Body of pancreas (tissue), 4 donors: ENCODE data around the gene CCSAP.
"Not testable (repeated sequence)": the region's sequence is repeated elsewhere in the genome, so short reads cannot be mapped to it uniquely, and the experiment has no call there.

Experiments
- CTCF ChIP-seq, 7 experiments: fragments of 450-650 bp in 4 of 7; fragments of 200-600 bp in 3 of 7; sonication (generic) in 3 of 7; IDR thresholded peaks; one replicate each; pipeline ENCODE4 v1.5.1; 2016 to 2019; ENCODE audit warnings: antibody characterized with exemption in 7 of 7
- POLR2A ChIP-seq, 3 donors: fragments of 450-650 bp; IDR thresholded peaks; one replicate each; pipeline ENCODE4 v1.6.1; 2016; ENCODE audit warnings: antibody characterized with exemption in 3 of 3, mild to moderate bottlenecking in 2 of 3

DNA sequence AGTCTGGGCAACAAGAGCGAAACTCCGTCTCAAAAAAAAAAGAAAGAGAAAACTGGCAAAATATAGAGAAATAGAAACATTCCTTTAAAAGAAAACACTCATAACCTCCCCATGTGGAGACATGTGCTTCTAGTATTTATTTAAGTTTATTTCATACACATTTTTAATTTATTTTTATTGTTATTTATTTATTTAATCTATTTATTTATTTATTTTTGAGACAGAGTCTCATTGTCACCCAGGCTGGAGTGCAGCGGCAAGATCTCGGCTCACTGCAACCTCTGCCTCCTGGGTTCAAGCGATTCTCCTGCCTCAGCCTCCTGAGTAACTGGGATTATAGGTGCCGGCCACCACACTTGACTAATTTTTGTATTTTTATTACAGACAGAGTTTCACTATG, 35.2 kb upstream of the CCSAP start:
- not testable (repeated sequence) for TF ChIP-seq CTCF, POLR2A (IDR thresholded peaks at IDR 0.05)
